ENCODE results near the gene CCSER2.
"Not testable (repeated sequence)": the region's sequence is repeated elsewhere in the genome, so short reads cannot be mapped to it uniquely, and the experiment has no call there.

The CCSER2 gene

GRCh38 chr10:84456126-84456525, 127.7 kb downstream of the CCSER2 start:
- DNase-seq: no peak

GRCh38 chr10:84460520-84460919, 132.1 kb downstream of the CCSER2 start:
- no peak for DNase-seq

DNA sequence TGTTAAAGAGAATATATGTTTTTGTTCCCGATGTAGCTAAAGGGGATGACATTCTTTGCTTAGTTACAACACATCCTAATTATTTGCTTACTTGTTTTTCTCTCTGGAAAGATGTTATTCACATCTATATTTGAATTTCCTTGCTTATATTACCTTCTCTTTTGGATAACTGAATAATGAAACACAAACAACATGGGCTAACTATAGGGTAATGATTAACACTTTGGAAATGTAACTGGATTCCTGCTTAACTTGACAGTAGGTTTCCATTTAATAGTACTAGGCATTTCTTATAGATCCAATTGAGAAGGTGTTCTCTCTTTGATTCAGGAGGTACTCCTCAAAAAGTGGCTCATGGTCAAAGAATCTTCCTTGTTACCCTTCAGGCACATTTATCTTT, 141.1 kb downstream of the CCSER2 start:
- no peak for DNase-seq

GRCh38 chr10:84473136-84473535, 144.7 kb downstream of the CCSER2 start:
- DNase-seq: no peak

GRCh38 chr10:84477398-84478128, 149.2 kb downstream of the CCSER2 start:
- no peak for DNase-seq

DNA sequence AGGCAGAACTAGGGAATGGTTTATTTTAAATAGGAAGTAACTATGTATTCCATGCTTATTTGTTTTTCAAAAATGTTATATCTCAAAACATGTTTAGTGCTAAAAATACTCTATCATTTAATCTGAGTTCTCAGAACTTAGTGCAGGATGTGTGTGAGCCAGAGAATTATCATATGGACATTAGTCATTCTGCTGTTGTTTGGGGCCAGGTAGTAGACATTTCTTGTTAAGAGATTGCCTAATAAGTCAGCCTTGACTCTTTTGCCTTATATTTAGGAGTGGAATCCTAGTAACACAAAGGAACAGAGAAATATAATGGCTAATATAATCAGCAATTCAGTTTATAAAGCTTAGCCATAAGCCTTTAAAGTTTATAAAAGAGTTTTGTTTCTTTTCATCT, 149.8 kb downstream of the CCSER2 start:
- no peak for DNase-seq

- no peak for DNase-seq
These were observed 150.3 kb downstream of the CCSER2 start for GRCh38 chr10:84478679-84479078.

GRCh38 chr10:84484541-84484940, 156.2 kb downstream of the CCSER2 start:
- no peak for DNase-seq

GRCh38 chr10:84493361-84493760, 165.0 kb downstream of the CCSER2 start:
- no peak for DNase-seq

DNA sequence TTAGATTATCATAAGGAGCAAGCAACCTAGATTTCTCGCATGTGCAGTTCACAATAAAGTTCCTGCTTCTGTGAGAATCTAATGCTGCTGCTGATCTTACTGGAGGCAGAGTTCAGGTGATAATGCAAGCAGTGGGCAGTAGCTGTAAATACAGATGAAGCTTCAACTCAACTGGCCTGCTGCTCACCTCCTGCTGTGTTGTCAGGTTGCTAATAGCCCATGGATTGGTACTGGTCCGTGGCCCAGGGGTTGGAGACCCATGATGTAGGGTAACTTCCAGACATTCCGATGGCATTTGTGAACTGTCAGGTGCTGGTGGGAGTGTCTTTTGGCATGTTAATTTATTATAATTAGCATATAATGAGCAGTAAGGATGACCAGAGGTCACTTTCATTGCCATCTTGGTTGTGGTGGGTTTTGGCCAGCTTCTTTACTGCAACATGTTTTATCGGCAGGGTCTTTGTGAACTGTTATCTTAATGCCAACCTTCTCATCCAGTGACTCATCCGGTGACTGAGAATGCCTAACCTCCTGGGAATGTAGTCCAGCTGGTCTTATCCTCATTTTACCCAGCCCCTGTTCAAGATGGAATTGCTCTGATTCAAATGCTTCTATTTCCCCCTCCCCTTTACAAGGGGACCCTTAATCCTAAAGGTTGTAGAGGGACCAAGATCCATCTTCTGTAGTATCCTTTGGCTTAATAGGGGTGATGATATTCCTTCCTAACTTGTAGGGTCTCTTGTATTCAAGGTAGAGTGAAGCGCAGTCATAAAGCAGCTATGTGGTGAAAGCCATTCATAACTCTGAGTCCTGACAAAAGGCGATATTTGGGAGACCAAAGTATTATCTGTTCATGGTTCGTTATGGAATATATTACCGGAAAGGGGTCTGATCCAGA, 165.8 kb downstream of the CCSER2 start:
- no peak for DNase-seq

GRCh38 chr10:84494849-84495180, 166.4 kb downstream of the CCSER2 start:
- no peak for DNase-seq

- DNase-seq: no peak
These were observed 169.6 kb downstream of the CCSER2 start for GRCh38 chr10:84497978-84498377.

DNA sequence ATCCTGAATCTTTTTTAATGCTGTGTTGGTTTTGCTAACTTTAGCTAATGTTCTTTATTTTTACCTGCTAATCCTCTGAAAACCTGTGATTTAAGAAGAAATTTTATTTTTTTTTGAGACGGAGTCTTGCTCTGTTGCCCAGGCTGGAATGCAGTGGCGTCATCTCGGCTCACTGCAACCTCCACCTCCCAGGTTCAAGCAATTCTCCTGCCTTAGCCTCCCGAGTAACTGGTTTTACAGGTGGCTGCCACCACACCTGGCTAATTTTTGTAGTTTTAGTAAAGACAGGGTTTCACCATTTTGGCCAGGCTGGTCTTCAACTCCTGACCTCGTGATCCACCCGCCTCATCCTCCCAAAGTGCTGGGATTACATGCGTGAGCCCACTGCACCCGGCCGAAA, 170.7 kb downstream of the CCSER2 start:
- not testable (repeated sequence) for DNase-seq

DNA sequence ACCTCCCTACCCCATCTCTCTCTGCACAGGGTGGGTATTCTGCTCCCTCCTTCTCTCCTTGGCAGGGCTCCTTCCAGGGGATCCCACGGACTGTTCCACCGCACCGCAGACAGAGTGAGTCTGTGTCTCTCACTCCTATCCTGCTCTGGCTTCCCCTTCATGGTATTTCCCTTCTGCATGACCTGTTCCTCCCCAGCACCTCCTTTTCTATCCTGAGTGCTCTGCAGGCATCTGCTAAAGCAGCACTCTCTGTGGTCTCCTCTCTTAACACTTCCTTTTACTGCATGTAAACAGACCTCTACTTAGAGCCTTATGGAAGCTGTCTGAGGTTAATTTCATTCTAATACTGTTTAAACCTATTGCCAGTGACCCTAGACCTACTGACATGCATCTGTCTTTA, 171.5 kb downstream of the CCSER2 start:
- no peak for DNase-seq

GRCh38 chr10:84510121-84510520, 181.7 kb downstream of the CCSER2 start:
- no peak for DNase-seq

- DNase-seq: no peak
These were observed 182.7 kb downstream of the CCSER2 start for GRCh38 chr10:84511106-84511505.

DNA sequence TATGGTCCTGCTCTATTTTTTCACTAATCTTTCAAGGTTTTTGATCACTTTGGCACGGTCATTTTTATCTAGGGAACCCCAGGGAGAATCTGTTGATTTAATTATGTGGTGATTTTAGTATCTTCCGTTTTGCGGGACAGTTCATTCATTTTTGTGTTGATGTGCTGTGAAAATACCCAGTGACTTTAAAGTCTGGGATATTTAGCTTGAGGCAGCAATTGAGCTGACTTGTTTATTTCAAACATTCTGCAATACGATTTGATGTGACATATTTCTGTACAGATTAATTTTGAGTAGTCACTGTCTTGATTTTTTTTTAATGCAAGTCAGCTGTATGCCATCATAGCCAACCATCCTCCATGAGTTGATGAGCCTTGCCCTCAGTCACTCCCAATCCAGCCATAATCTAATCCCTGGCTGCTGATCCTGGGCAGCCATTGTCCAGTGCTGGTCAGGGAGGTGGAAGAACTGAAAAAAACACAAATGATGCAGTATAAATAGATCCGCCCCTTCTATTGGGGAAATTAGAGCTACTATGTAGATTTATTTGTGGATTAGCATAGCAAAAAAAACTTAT, 183.4 kb downstream of the CCSER2 start:
- DNase-seq: no peak

DNA sequence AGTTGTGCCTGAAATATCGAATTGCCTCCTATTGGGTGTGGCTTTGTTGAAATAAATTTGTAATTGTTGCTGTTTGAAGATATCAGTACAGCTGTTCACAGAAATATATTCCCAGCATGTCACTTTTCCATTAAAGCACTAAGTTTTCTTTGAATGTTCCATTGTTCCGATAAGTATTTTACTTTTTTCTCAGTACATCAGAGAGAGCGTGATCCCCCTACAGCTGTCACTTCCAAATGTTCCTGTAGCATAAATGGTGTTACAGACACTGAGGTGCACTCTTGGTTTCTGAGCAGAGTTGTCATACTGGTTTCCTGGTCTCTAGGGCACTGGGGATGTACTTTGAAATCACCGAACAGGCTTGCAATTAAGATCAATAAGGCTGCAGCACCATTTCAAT, 189.2 kb downstream of the CCSER2 start:
- no peak for DNase-seq

DNA sequence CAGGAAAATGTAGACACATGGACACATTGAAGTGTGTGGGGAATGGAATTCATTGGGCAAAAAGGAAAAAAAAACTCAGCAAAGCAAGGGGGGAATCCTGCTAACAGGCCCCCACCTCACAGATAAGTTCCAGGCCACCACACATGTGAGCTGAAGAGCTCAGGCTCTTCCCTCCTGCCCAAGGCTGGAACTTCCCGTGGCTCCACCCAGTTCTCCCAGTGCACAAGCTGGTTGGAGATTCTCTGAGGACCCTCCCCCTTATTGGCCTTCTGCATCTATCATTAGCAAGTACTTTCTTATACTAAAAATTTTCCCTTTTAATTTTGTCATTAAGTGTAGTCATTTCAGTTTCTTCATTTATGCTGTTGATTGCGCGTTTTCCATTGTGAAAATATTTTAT, 190.8 kb downstream of the CCSER2 start:
- DNase-seq: no peak

- DNase-seq: no peak
These were observed 192.6 kb downstream of the CCSER2 start for GRCh38 chr10:84521013-84521412.

DNA sequence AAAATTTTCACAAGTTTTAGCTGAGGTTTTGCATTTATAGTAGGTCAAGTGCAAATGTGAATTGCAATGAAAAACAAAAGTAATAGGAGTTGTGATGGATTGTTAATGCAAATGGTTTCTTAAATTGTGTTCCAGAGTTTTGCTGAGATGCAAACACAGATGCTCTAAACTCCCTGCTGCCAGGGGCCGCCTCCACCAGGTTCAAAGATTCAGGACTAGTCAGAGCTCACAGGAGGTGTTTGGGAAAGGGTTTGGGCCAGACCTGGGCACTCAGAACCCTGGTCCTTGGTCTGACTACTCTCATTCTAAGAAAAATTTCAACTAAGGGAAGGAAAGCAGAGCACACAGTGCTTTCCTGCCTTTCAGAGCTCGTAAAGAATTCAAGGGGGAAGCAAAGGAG, 193.1 kb downstream of the CCSER2 start:
- no peak for DNase-seq

DNA sequence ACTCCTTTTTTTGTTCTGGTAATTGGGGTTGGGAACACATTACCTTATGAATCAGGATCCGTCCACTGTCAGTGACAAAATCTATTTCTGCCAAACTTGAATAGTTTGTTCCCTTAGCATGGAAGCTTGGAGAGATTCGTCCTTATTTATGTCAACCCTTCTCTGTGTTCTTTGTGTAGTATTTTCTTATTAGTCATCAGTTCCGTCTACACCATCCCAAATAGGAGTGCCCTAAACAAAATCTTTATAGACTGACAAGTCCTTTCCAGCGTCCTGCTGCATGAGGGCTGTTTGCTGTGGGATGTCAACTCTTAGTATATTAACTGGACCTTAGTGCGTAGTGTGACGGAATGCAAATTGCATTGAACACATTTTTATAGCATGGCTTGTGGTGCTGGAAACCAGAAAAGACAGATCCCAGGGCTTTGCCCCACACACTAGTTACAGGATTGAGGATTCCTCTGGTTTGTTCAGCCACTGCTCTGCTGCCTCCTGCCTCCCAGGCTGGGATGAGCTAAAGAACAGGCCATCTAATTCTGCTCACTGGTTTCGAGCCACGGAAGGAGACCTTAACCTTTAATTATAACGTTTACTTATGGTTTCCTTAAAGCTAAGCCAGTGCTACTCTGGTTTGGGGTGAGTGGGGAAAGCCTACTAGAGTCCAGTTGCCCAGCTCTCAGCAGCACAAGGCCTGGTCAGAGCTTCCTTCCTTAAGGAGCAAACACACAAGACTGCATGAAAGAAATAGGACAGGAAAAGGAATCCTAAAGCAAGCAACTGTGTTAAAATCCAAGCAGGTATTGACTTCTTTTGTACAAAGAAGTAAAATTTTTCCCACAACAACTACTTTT, 194.4 kb downstream of the CCSER2 start:
- no peak for DNase-seq

GRCh38 chr10:84523526-84523925, 195.1 kb downstream of the CCSER2 start:
- DNase-seq: no peak

All from activated CD4-positive, alpha-beta T cell treated with anti-CD3 and anti-CD28 coated beads, Interleukin-10, Interleukin-2, amounts not matched to agents 100 ng/mL and 50 ng/mL, durations not matched to agents 16 hours and 8 hours (primary cell).